Mesendoderm (in vitro differentiated cells): Measurements from ENCODE around the gene CIDEB.

Experiments
- DNase-seq: peaks from one replicate; pipeline ENCODE4 v3.0.0; 2013
- H2AK5ac ChIP-seq: 2 replicates; pipeline ENCODE4 v1.6.1; 2013; ENCODE audit warnings: low read length, inconsistent platforms
- H2BK120ac ChIP-seq: 2 replicates; pipeline ENCODE4 v1.6.1; 2013; ENCODE audit warnings: low read depth, mild to moderate bottlenecking, low read length, moderate library complexity, mixed read lengths
- H2BK15ac ChIP-seq: replicated peaks from 2 replicates; pipeline ENCODE4 v1.6.1; 2013; ENCODE audit warnings: low read depth, mild to moderate bottlenecking, moderate library complexity
- H2BK5ac ChIP-seq: 2 replicates; pipeline ENCODE4 v1.6.1; 2013; ENCODE audit warnings: low read length, inconsistent platforms
- H3K18ac ChIP-seq: 2 replicates; pipeline ENCODE4 v1.6.1; 2013; ENCODE audit warnings: mild to moderate bottlenecking, low read length, mixed read lengths
- H3K23ac ChIP-seq: one replicate; pipeline ENCODE4 v1.6.1; 2013; ENCODE audit warnings: low read length
- H3K27ac ChIP-seq: 2 replicates; pipeline ENCODE4 v1.5.1; 2013; ENCODE audit warnings: low read depth, mild to moderate bottlenecking, inconsistent platforms, low read length, moderate library complexity
- H3K27me3 ChIP-seq: 2 replicates; pipeline ENCODE4 v1.6.1; 2013; ENCODE audit warnings: low read length, control low read depth, mild to moderate bottlenecking, inconsistent platforms; ENCODE audit not compliant: insufficient read depth, poor library complexity
- H3K36me3 ChIP-seq: 2 replicates; pipeline ENCODE4 v1.6.1; 2013; ENCODE audit warnings: low read length, inconsistent platforms; ENCODE audit not compliant: control insufficient read depth, insufficient read depth
- H3K4ac ChIP-seq: one replicate; pipeline ENCODE4 v1.6.1; 2013; ENCODE audit warnings: low read depth, mild to moderate bottlenecking, low read length, moderate library complexity
- H3K4me1 ChIP-seq: 2 replicates; pipeline ENCODE4 v1.6.1; 2013; ENCODE audit warnings: low read depth, low read length, inconsistent platforms; ENCODE audit not compliant: control insufficient read depth
- H3K4me2 ChIP-seq: 2 replicates; pipeline ENCODE4 v1.6.1; 2013; ENCODE audit warnings: low read length
- H3K4me3 ChIP-seq: 2 replicates; pipeline ENCODE4 v1.5.1; 2013; ENCODE audit warnings: mild to moderate bottlenecking, low read length
- H3K56ac ChIP-seq: one replicate; pipeline ENCODE4 v1.6.1; 2013; ENCODE audit warnings: low read length
- H3K79me1 ChIP-seq: 2 replicates; pipeline ENCODE4 v1.6.1; 2013; ENCODE audit warnings: low read length, inconsistent platforms
- H3K79me2 ChIP-seq: 2 replicates; pipeline ENCODE4 v1.6.1; 2013; ENCODE audit warnings: mild to moderate bottlenecking, low read length; ENCODE audit not compliant: control insufficient read depth, insufficient read depth
- H3K9ac ChIP-seq: 2 replicates; pipeline ENCODE4 v1.6.1; 2013; ENCODE audit warnings: low read length, inconsistent platforms
- H4K5ac ChIP-seq: one replicate; pipeline ENCODE4 v1.6.1; 2013; ENCODE audit warnings: low read length
- H4K8ac ChIP-seq: one replicate; pipeline ENCODE4 v1.6.1; 2013; ENCODE audit warnings: low read depth, mild to moderate bottlenecking, control low read depth, low read length, moderate library complexity
- WGBS: extraction: QIAGEN DNeasy Blood & Tissue Kit; methylation state at CpG from one replicate; pipeline ENCODE4 v1.1.7; 2013; ENCODE audit warnings: low lambda C conversion rate, missing lambda C conversion rate; ENCODE audit not compliant: insufficient coverage; ENCODE audit errors: extremely low coverage; 5-methylcytosine and 5-hydroxymethylcytosine counted together

The CIDEB gene

DNA sequence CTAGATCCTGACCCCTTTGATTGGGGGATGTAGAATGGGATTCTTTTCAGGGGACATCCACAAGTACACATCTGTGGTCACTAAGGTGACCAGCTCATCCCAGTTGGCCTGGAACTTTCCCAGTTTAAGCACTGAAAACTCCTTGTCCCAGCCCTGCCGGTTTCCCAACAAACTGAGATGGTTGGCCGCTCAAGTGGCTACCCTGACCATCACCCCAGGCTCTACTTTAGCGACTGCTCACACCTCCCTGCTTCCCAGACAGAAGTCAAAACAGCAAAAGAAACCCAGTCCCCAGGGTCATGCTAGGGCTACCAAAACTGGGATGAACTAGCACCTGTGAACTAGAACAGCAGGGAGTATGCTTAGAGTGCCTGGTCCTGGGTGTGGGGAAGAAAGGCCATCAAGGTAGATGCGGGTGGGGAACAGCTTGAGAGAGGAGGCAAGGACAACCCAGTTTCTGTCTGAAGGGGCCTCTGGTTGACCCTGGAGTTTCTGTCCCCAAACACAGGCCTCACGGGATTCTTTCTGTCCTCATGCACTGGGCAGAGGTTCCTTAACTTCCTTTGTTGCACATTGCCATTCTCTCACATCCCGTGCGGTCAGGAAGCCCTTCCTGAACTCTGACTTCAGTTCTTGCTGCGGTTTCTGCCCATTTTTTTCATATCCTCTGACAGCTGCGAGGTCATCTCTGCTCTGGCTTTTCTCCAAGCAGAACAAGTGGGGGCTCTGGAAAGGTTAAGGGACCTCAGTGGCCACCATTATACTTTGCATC is 5.1 kb upstream of the CIDEB start:
- DNase-seq = no peak
- no peak overlapping the region for H3K4ac ChIP-seq
- no CpG with 5 or more reads among the region's 9 CpGs for WGBS
- H2BK120ac ChIP-seq = no peak overlapping the region
- peaks cover 1% of the 10 kb centered on the region for H3K36me3 ChIP-seq
- H3K18ac ChIP-seq = no peak overlapping the region
- no peak overlapping the region for H3K4me2 ChIP-seq
- no peak overlapping the region for H2BK15ac ChIP-seq
- no peak overlapping the region for H3K23ac ChIP-seq
- H4K5ac ChIP-seq = no peak overlapping the region
- no peak overlapping the region for H3K56ac ChIP-seq
- H3K27me3 ChIP-seq = no peaks in the 10 kb centered on the region
- H3K79me1 ChIP-seq = peaks cover 2% of the 10 kb centered on the region
- H2AK5ac ChIP-seq = no peak overlapping the region
- H2BK5ac ChIP-seq = no peak overlapping the region
- H3K27ac ChIP-seq = no peak overlapping the region
- H3K9ac ChIP-seq = no peak overlapping the region
- H3K79me2 ChIP-seq = no peaks in the 10 kb centered on the region
- peaks cover 12% of the 10 kb centered on the region for H3K4me1 ChIP-seq
- H3K4me3 ChIP-seq = no peak overlapping the region
- H4K8ac ChIP-seq = no peak overlapping the region

DNA sequence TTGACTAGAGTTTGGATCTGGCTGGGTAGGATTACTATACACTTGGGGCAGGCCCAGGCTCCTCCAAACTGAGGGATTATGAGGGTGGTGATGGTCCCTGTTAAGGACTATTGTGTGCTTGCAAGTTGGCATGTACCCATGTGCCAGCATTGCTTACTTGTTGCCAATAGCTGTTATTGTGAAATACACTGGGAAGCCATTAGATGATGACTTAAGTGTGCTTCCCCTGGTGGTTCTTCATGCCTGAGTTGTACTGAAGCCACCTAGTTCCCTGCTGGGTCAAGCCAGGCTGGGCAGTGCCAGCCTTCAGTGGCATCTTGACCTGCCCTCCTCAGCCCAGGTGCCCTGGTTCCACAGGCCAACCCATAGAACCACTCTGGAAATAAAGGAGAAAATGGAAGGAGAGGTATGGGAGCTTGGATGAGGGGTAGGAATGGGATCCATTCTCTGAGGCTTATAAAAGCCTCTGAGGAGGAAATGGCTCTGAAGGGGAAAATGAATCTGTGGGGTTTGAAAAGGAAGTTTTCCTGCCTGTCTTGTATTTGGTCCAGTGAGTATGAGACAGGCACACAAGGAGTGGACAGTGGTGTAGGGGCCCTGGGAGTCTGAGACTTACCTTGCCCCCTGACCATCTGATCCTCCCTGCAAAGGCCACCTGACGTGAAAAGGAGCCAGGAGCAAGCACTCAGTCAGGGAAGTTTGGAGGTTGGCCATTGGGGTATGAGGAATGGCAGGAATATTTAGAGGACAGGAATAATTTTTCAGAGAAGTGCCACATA is 4.2 kb upstream of the CIDEB start:
- H3K4me2 ChIP-seq = no peak overlapping the region
- H3K79me1 ChIP-seq = peaks cover 2% of the 10 kb centered on the region
- DNase-seq = no peak
- no peak overlapping the region for H3K9ac ChIP-seq
- no peak overlapping the region for H2BK120ac ChIP-seq
- H4K8ac ChIP-seq = no peak overlapping the region
- H3K4me1 ChIP-seq = peaks cover 7% of the 10 kb centered on the region
- H3K56ac ChIP-seq = no peak overlapping the region
- no peak overlapping the region for H2AK5ac ChIP-seq
- H2BK15ac ChIP-seq = no peak overlapping the region
- no peak overlapping the region for H3K18ac ChIP-seq
- H3K79me2 ChIP-seq = no peaks in the 10 kb centered on the region
- H3K23ac ChIP-seq = no peak overlapping the region
- H3K36me3 ChIP-seq = peaks cover 1% of the 10 kb centered on the region
- H3K4ac ChIP-seq = no peak overlapping the region
- no peak overlapping the region for H4K5ac ChIP-seq
- no peak overlapping the region for H2BK5ac ChIP-seq
- H3K27me3 ChIP-seq = no peaks in the 10 kb centered on the region
- no peak overlapping the region for H3K27ac ChIP-seq
- H3K4me3 ChIP-seq = no peak overlapping the region
- WGBS = no CpG with 5 or more reads among the region's 1 CpG

DNA sequence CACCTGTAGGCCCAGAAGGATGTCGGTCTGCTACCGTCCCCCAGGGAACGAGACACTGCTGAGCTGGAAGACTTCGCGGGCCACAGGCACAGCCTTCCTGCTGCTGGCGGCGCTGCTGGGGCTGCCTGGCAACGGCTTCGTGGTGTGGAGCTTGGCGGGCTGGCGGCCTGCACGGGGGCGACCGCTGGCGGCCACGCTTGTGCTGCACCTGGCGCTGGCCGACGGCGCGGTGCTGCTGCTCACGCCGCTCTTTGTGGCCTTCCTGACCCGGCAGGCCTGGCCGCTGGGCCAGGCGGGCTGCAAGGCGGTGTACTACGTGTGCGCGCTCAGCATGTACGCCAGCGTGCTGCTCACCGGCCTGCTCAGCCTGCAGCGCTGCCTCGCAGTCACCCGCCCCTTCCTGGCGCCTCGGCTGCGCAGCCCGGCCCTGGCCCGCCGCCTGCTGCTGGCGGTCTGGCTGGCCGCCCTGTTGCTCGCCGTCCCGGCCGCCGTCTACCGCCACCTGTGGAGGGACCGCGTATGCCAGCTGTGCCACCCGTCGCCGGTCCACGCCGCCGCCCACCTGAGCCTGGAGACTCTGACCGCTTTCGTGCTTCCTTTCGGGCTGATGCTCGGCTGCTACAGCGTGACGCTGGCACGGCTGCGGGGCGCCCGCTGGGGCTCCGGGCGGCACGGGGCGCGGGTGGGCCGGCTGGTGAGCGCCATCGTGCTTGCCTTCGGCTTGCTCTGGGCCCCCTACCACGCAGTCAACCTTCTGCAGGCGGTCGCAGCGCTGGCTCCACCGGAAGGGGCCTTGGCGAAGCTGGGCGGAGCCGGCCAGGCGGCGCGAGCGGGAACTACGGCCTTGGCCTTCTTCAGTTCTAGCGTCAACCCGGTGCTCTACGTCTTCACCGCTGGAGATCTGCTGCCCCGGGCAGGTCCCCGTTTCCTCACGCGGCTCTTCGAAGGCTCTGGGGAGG is 3.1 kb upstream of the CIDEB start, which contains the start of gene LTB4R:
Gene LTB4R, plus strand, starts transcription at position 857 of the 959 bp plus-strand sequence. CDS start 4,150 bp downstream, outside the sequence.
- Histone ChIP-seq H3K9ac (no peak within 1 kb of the TSS), H3K27ac (no peak within 1 kb of the TSS), H4K5ac (no peak within 1 kb of the TSS), H3K18ac (no peak within 1 kb of the TSS), H3K79me1 (peaks cover 2% of the 10 kb centered on the region), H3K36me3 (peaks cover 2% of the 10 kb centered on the region), H3K23ac (no peak within 1 kb of the TSS), H3K4me1 (no peaks in the 10 kb centered on the region), H3K4me2 (no peak within 1 kb of the TSS), H3K4ac (no peak within 1 kb of the TSS), H4K8ac (no peak within 1 kb of the TSS), H3K27me3 (no peaks in the 10 kb centered on the region), H3K4me3 (no peak within 1 kb of the TSS), H2BK120ac (no peak within 1 kb of the TSS), H2BK15ac (no peak within 1 kb of the TSS), H3K79me2 (no peaks in the 10 kb centered on the region), H2AK5ac (no peak within 1 kb of the TSS), H3K56ac (no peak within 1 kb of the TSS), H2BK5ac (no peak within 1 kb of the TSS)
- no peak for DNase-seq
- WGBS = no CpG with 5 or more reads among the region's 99 CpGs

DNA sequence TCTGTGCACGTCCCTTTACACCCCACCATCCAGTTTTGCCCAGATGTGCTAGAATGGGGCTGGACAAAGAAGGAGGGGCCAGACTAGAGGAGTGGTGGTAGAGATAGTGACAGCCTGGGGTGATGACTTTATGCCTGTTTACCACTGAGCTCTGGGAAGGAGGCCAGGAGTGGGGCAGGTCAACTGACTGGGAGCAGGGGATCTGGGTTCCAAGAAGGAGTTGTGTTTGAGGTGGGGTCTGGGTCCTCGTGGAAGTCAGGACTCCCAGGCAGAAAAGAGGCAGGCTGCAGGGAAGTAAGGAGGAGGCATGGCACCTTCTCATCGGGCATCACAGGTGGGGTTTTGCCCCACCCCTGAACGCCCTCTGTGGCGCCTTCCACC is 2.5 kb upstream of the CIDEB start:
- H3K4me3 ChIP-seq = no peak overlapping the region

DNA sequence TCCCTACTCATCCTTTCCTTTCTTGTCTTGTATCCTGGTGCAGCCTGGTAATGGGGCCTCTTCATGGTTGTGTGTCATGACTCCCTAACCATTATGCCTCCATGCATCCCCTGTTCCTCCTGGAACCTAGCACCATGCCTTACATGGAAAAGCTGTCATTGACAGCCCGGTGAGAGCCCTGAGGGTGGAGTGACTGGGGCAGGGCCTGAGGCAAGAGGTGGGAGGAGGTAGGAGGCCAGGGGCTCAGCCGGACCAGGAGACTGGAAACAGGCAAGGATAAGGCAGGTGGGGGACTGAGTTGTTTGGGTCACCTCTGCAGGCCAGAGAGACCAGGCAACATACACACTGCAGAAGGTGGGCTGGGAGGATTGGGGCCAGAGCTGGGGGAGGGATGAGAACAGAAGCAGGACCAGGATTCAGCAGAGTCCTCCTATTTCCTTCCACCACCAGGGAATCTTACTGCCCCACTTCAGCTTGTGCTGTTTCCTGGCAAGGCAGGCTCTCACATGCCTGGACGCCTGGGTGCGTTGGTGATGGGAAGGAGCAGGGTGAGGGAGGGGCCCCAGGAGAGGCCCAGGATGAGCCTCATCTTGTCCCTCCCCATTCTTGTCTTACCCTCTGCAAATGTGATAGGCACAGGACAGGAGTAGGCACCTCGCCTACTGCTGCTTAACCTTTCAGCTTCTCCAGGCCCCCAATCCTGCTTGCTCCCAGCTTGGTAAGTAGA is 1.9 kb upstream of the CIDEB start, which contains the start of gene LTB4R2:
Gene LTB4R2, plus strand, starts transcription at position 603 of the 727 bp plus-strand sequence. CDS start 525 bp downstream, outside the sequence.
- H3K23ac ChIP-seq = no peak within 1 kb of the TSS
- no CpG with 5 or more reads among the region's 5 CpGs for WGBS
- H4K8ac ChIP-seq = no peak within 1 kb of the TSS
- no peaks in the 10 kb centered on the region for H3K4me1 ChIP-seq
- H2BK15ac ChIP-seq = no peak within 1 kb of the TSS
- no peaks in the 10 kb centered on the region for H3K79me2 ChIP-seq
- H3K9ac ChIP-seq = no peak within 1 kb of the TSS
- no peak within 1 kb of the TSS for H2BK120ac ChIP-seq
- H3K27me3 ChIP-seq = no peaks in the 10 kb centered on the region
- no peak within 1 kb of the TSS for H4K5ac ChIP-seq
- H2BK5ac ChIP-seq = no peak within 1 kb of the TSS
- H3K79me1 ChIP-seq = peaks cover 2% of the 10 kb centered on the region
- no peak within 1 kb of the TSS for H3K4me2 ChIP-seq
- no peak within 1 kb of the TSS for H3K18ac ChIP-seq
- no peak within 1 kb of the TSS for H3K4me3 ChIP-seq
- H2AK5ac ChIP-seq = no peak within 1 kb of the TSS
- no peak for DNase-seq
- H3K56ac ChIP-seq = no peak within 1 kb of the TSS
- no peak within 1 kb of the TSS for H3K27ac ChIP-seq
- peaks cover 3% of the 10 kb centered on the region for H3K36me3 ChIP-seq
- no peak within 1 kb of the TSS for H3K4ac ChIP-seq

More for the DNA sequence above, 2.5 kb upstream of the CIDEB start:
- Histone ChIP-seq H3K27me3 (no peaks in the 10 kb centered on the region), H2BK15ac (no peak overlapping the region), H3K36me3 (peaks cover 3% of the 10 kb centered on the region), H3K4ac (no peak overlapping the region), H3K4me2 (no peak overlapping the region), H3K23ac (no peak overlapping the region), H4K5ac (no peak overlapping the region), H4K8ac (no peak overlapping the region), H3K18ac (no peak overlapping the region), H3K27ac (no peak overlapping the region), H3K79me2 (no peaks in the 10 kb centered on the region), H2BK120ac (no peak overlapping the region), H3K9ac (no peak overlapping the region), H3K4me1 (no peaks in the 10 kb centered on the region), H2BK5ac (no peak overlapping the region), H3K79me1 (peaks cover 2% of the 10 kb centered on the region), H3K56ac (no peak overlapping the region), H2AK5ac (no peak overlapping the region)
- WGBS = no CpG with 5 or more reads among the region's 5 CpGs
- no peak for DNase-seq
